Activated T-cell treated with anti-CD3 and anti-CD28 coated beads, Interleukin-2, amount 50 U/mL, for 48 hours (primary cell): Measurements from ENCODE around the gene PTGES3.

Experiments used
- DNase-seq, 2 experiments: peaks; one replicate each; pipeline ENCODE4 v3.0.0-alpha.2; 2020

The PTGES3 gene

GRCh38 chr12:56648023-56648422 lies 40.1 kb downstream of the PTGES3 start:
- DNase-seq: peak in 1 of 2 experiments; percentile 4

GRCh38 chr12:56645717-56646446 lies 42.2 kb downstream of the PTGES3 start, which contains the start of gene ATP5F1B:
Gene ATP5F1B, minus strand, starts transcription at chr12:56645984. Its CDS starts 21 bp downstream, at chr12:56645963.
- DNase-seq: peak; percentile 90 to 93

- DNase-seq: peak; percentile 35 to 39
Measured at GRCh38 chr12:56645201-56645716, 42.8 kb downstream of the PTGES3 start.

- no peak for DNase-seq
Measured at GRCh38 chr12:56644654-56645053, 43.4 kb downstream of the PTGES3 start.

GRCh38 chr12:56641219-56641618 lies 46.9 kb downstream of the PTGES3 start:
- DNase-seq: no peak

- DNase-seq: no peak
Measured at GRCh38 chr12:56637621-56638020, 50.5 kb downstream of the PTGES3 start.

- peak; percentile 93 for DNase-seq
Measured at GRCh38 chr12:56636675-56637540, 51.2 kb downstream of the PTGES3 start.

- DNase-seq: peak; percentile 91 to 92
Measured at GRCh38 chr12:56635806-56636674, 52.0 kb downstream of the PTGES3 start.

- DNase-seq: peak; percentile 77 to 82
Measured at GRCh38 chr12:56634837-56635791, 53.0 kb downstream of the PTGES3 start.

GRCh38 chr12:56634242-56634836 lies 53.7 kb downstream of the PTGES3 start:
- DNase-seq: peak; percentile 54 to 56

- no peak for DNase-seq
Measured at GRCh38 chr12:56633468-56634241, 54.4 kb downstream of the PTGES3 start.

GRCh38 chr12:56632701-56633467 lies 55.2 kb downstream of the PTGES3 start:
- peak in 1 of 2 experiments; percentile 26 for DNase-seq

GRCh38 chr12:56631790-56632700 lies 56.0 kb downstream of the PTGES3 start:
- peak; percentile 68 to 80 for DNase-seq

GRCh38 chr12:56630180-56630632 lies 57.9 kb downstream of the PTGES3 start, which contains the start of gene BAZ2A:
Gene BAZ2A, minus strand, starts transcription at chr12:56630326. Its CDS starts 12,796 bp downstream, at chr12:56617530.
- DNase-seq: peak; percentile 87 to 91

GRCh38 chr12:56629459-56630179 lies 58.5 kb downstream of the PTGES3 start:
- peak; percentile 60 to 63 for DNase-seq

- peak; percentile 68 to 72 for DNase-seq
Measured at GRCh38 chr12:56628671-56629458, 59.2 kb downstream of the PTGES3 start.
